CD14-positive monocyte (primary cell): ENCODE measurements around the gene AMDHD2. TPM values are rescaled to one million over a fixed set of nuclear protein-coding genes. Genes with fewer than 3 reads are reported as not detected.

ENCODE experiments used
- DNase-seq, 3 donors: peaks; one replicate each; pipeline ENCODE4 v3.0.0-alpha.2; 2011 to 2022
- H2AFZ ChIP-seq: 2 replicates; pipeline ENCODE4 v1.6.0; 2012; ENCODE audit warnings: mild to moderate bottlenecking, low read depth, low read length, inconsistent platforms; ENCODE audit not compliant: insufficient read depth, poor library complexity, severe bottlenecking
- H3K27ac ChIP-seq, 2 donors: 1 replicate in 1 of 2; 2 replicates in 1 of 2; pipeline ENCODE4 v1.5.1; 2012 to 2013; ENCODE audit warnings: low read length in 2 of 2, control low read depth in 1 of 2, inconsistent platforms in 1 of 2, low read depth in 1 of 2, mild to moderate bottlenecking in 1 of 2
- H3K27me3 ChIP-seq, 2 donors: one replicate each; pipeline versions ENCODE4 v1.6.0 to v1.6.1; 2011 to 2013; ENCODE audit warnings: low read length in 2 of 2; ENCODE audit not compliant: control insufficient read depth in 2 of 2, insufficient read depth in 2 of 2
- H3K36me3 ChIP-seq, 2 donors: replicated peaks in 1 of 2; 1 replicate in 1 of 2; 2 replicates in 1 of 2; pipeline versions ENCODE4 v1.5.1 to v1.6.1; 2012 to 2013; ENCODE audit warnings: low read length in 2 of 2, control low read depth in 1 of 2, inconsistent platforms in 1 of 2, mild to moderate bottlenecking in 1 of 2; ENCODE audit not compliant: insufficient read depth in 2 of 2, control insufficient read depth in 1 of 2
- H3K4me1 ChIP-seq, 2 donors: 1 replicate in 1 of 2; 2 replicates in 1 of 2; pipeline versions ENCODE4 v1.5.1 to v1.6.1; 2012 to 2013; ENCODE audit warnings: low read length in 2 of 2, control low read depth in 1 of 2, inconsistent platforms in 1 of 2, mild to moderate bottlenecking in 1 of 2, moderate library complexity in 1 of 2; ENCODE audit not compliant: insufficient read depth in 2 of 2, control insufficient read depth in 1 of 2
- H3K4me2 ChIP-seq: replicated peaks from 2 replicates; pipeline ENCODE3; 2012; ENCODE audit warnings: low read length, moderate library complexity, mild to moderate bottlenecking; ENCODE audit not compliant: poor library complexity, severe bottlenecking; ENCODE audit errors: extremely low read depth
- H3K4me3 ChIP-seq, 3 experiments: fragments of 200-600 bp in 1 of 3; sonication (generic) in 1 of 3; replicated peaks in 1 of 3; 1 replicate in 2 of 3; 2 replicates in 1 of 3; pipeline ENCODE4 v1.5.1; 2011 to 2013; ENCODE audit warnings: low read length in 3 of 3, mild to moderate bottlenecking in 3 of 3, control low read depth in 2 of 3, low read depth in 2 of 3, inconsistent platforms in 1 of 3, moderate library complexity in 1 of 3
- H3K79me2 ChIP-seq: 2 replicates; pipeline ENCODE4 v1.6.0; 2012; ENCODE audit warnings: mild to moderate bottlenecking, control low read depth, inconsistent platforms, low read length, moderate library complexity; ENCODE audit not compliant: insufficient read depth
- H3K9ac ChIP-seq: 2 replicates; pipeline ENCODE4 v1.6.0; 2017; ENCODE audit warnings: low read length, mild to moderate bottlenecking; ENCODE audit not compliant: insufficient read depth, poor library complexity, severe bottlenecking
- H3K9me3 ChIP-seq, 2 donors: replicated peaks in 1 of 2; 1 replicate in 1 of 2; 2 replicates in 1 of 2; pipeline versions ENCODE4 v1.5.1 to v1.6.1; 2012 to 2013; ENCODE audit warnings: low read length in 2 of 2, control low read depth in 1 of 2; ENCODE audit not compliant: control insufficient read depth in 1 of 2, insufficient read depth in 1 of 2
- H4K20me1 ChIP-seq: 2 replicates; pipeline ENCODE4 v1.6.0; 2012; ENCODE audit warnings: mild to moderate bottlenecking, low read length, control low read depth, moderate library complexity; ENCODE audit not compliant: insufficient read depth
- H3K27ac Mint-ChIP-seq, 7 donors: one replicate each; pipeline ENCODE4 v1.8.0; 2020; ENCODE audit warnings: mild to moderate bottlenecking in 7 of 7, mixed read lengths in 7 of 7, moderate library complexity in 6 of 7, inconsistent platforms in 2 of 7
- H3K27me3 Mint-ChIP-seq, 3 donors: one replicate each; pipeline ENCODE4 v1.8.0; 2021 to 2022; ENCODE audit warnings: low read depth in 3 of 3, mild to moderate bottlenecking in 3 of 3, mixed read lengths in 3 of 3, moderate library complexity in 3 of 3, inconsistent platforms in 1 of 3
- H3K36me3 Mint-ChIP-seq, 2 donors: one replicate each; pipeline ENCODE4 v1.8.0; 2020; ENCODE audit warnings: mixed read lengths in 2 of 2, inconsistent platforms in 1 of 2, mild to moderate bottlenecking in 1 of 2
- H3K4me1 Mint-ChIP-seq: one replicate; pipeline ENCODE4 v1.8.0; 2020; ENCODE audit warnings: mild to moderate bottlenecking, mixed read lengths
- H3K4me3 Mint-ChIP-seq, 2 donors: one replicate each; pipeline ENCODE4 v1.8.0; 2020; ENCODE audit warnings: mild to moderate bottlenecking in 2 of 2, mixed read lengths in 2 of 2, moderate library complexity in 1 of 2
- H3K9me3 Mint-ChIP-seq, 7 donors: one replicate each; pipeline ENCODE4 v1.8.0; 2020 to 2022; ENCODE audit warnings: mixed read lengths in 7 of 7, mild to moderate bottlenecking in 6 of 7, moderate library complexity in 6 of 7, inconsistent platforms in 2 of 7
- WGBS: methylation state at CpG from one replicate; pipeline ENCODE4 v1.1.5; 2013; ENCODE audit warnings: missing lambda C conversion rate; ENCODE audit not compliant: insufficient coverage; 5-methylcytosine and 5-hydroxymethylcytosine counted together
- intact Hi-C, 2 donors: fragments of 100-400 bp; cut with micrococcal nuclease; formaldehyde crosslinking; loops; one replicate each; pipeline versions ENCODE4 v1.15.0 to v1.15.1; 2023
- polyA plus RNA-seq, 3 donors: library from polyadenylated mRNA; depleted of rRNA in 1 of 3; unstranded in 2 of 3; stranded (reverse) in 1 of 3; fragments of 300-500 nt in 2 of 3; fragments of >200 nt in 1 of 3; fragmentation: Illumina TruSeq in 2 of 3; gene quantifications; 1 replicate in 2 of 3; 2 replicates in 1 of 3; pipeline ENCODE4 v1.2.3, GENCODE V29; 2012 to 2021
- TF ChIP-seq, protein P1 (sequence below): fragments of 200-600 bp; IDR thresholded peaks from one replicate; pipeline ENCODE4 v1.8.0; 2022; ENCODE audit warnings: antibody characterized with exemption, mild to moderate bottlenecking

Gene AMDHD2
- polyA plus RNA-seq, 3 donors: 6.9 to 57.8 (median 8.4) TPM

DNA sequence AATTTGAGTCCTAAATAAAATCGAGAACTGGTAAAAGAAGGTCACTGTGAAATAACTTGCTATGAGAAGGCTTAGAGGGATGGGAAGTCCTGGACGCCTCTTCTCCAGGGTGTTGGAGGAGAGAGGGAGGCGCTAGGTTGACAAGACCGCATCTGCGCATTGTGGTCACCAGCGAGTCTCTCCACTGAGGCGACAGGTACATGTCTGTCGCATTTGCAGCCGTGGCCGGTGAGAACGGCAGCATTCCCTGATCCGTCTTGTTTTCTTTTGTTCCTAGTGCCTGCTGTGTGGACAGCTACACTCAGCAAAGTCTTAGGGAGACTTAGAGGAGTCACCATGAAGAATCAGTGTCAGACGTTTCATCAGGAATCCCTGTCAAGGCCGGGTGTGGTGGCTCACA lies 14.5 kb upstream of the AMDHD2 start:
- Histone ChIP-seq H3K36me3 (no peaks in the 10 kb centered on the region), H3K4me2 (no peak overlapping the region), H3K27me3 (no peaks in the 10 kb centered on the region), H3K4me1 (peaks cover 74 to 81% of the 10 kb centered on the region in 2 donors), H3K79me2 (peaks cover 24% of the 10 kb centered on the region), H4K20me1 (peaks cover 5% of the 10 kb centered on the region), H3K9ac (no peak overlapping the region), H3K9me3 (no peaks in the 10 kb centered on the region), H3K27ac (peak overlapping the region; percentile 3 to 35), H3K4me3 (no peak overlapping the region), H2AFZ (no peak overlapping the region)
- H3K9me3 Mint-ChIP-seq: peaks cover 0 to 3% (median 0%) of the 10 kb centered on the region in 7 donors
- 98% methylated on average over 10 of the region's 14 CpGs for WGBS
- H3K4me1 Mint-ChIP-seq: peaks cover 64% of the 10 kb centered on the region
- H3K4me3 Mint-ChIP-seq: no peak overlapping the region
- peaks cover 0 to 1% (median 0%) of the 10 kb centered on the region in 3 donors for H3K27me3 Mint-ChIP-seq
- H3K27ac Mint-ChIP-seq: peak overlapping the region in 5 of 7 donors; percentile 16 to 89 (median 61)
- intact Hi-C loops: loop anchor here (5.0 to 10.0 kb wide), 5 partner anchors 33 to 351 kb away; partner anchors contain the start of genes NTN3 (in 1 of the 2), RNPS1 (in 1 of the 2) and TRAF7 (in 1 of the 2)
- no peak for DNase-seq
- peaks cover 0 to 2% of the 10 kb centered on the region in 2 donors for H3K36me3 Mint-ChIP-seq
- TF ChIP-seq, protein P1, sequence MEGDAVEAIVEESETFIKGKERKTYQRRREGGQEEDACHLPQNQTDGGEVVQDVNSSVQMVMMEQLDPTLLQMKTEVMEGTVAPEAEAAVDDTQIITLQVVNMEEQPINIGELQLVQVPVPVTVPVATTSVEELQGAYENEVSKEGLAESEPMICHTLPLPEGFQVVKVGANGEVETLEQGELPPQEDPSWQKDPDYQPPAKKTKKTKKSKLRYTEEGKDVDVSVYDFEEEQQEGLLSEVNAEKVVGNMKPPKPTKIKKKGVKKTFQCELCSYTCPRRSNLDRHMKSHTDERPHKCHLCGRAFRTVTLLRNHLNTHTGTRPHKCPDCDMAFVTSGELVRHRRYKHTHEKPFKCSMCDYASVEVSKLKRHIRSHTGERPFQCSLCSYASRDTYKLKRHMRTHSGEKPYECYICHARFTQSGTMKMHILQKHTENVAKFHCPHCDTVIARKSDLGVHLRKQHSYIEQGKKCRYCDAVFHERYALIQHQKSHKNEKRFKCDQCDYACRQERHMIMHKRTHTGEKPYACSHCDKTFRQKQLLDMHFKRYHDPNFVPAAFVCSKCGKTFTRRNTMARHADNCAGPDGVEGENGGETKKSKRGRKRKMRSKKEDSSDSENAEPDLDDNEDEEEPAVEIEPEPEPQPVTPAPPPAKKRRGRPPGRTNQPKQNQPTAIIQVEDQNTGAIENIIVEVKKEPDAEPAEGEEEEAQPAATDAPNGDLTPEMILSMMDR: no peak

DNA sequence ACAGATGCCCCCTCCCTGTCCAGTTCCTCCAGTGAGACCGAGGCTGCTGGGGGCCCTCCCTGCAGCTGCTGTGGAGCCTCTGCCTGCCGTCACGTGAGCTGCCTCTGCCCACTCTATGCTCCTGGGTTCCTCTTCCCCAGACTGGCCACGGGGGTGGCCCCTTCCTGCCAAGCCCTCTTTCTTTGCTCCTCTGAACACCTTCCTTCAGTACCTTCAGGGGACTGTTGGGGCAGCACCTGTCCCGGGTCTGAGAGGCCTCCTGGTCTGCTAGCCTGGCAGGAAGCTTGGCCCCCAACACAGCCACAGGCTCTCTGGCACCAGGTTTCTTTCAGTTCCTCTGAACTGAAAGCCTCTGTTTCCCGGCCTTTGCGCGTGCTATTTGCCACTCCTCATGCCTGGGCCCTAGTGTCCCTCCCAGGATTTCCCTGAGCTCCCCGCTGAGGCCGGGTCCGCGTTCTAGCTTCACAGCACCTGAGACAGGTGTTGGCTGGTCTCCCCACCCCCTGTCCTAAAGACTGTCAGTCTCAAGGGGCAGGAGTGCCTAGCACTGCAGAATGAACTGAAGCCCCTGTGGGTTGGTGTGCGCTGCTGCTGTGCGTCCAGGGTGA lies 13.0 kb upstream of the AMDHD2 start:
- peaks cover 23% of the 10 kb centered on the region for H3K79me2 ChIP-seq
- peak overlapping the region in 2 of 3 experiments; percentile 24 to 70 for H3K4me3 ChIP-seq
- H3K27me3 ChIP-seq: no peaks in the 10 kb centered on the region
- peak overlapping the region; percentile 74 to 89 for H3K4me3 Mint-ChIP-seq
- peak overlapping the region; percentile 92 to 98 for H3K27ac ChIP-seq
- WGBS: 6% methylated on average over 14 of the region's 14 CpGs
- peaks cover 70 to 82% of the 10 kb centered on the region in 2 donors for H3K4me1 ChIP-seq
- H3K36me3 Mint-ChIP-seq: peaks cover 0 to 2% of the 10 kb centered on the region in 2 donors
- peak overlapping the region; percentile 97 to 98 (median 98) for H3K27ac Mint-ChIP-seq
- intact Hi-C loops: loop anchor here (5.0 to 10.0 kb wide), 5 partner anchors 35 to 352 kb away; partner anchors contain the start of genes NTN3 (in 1 of the 2), RNPS1 (in 1 of the 2) and TRAF7 (in 1 of the 2)
- DNase-seq: peak; percentile 43 to 66 (median 62)
- TF ChIP-seq, protein P1: no peak
- H2AFZ ChIP-seq: peak overlapping the region; percentile 82
- peaks cover 70% of the 10 kb centered on the region for H3K4me1 Mint-ChIP-seq
- no peaks in the 10 kb centered on the region for H3K9me3 ChIP-seq
- peak overlapping the region; percentile 80 for H3K4me2 ChIP-seq
- H3K9ac ChIP-seq: peak overlapping the region; percentile 71
- H3K27me3 Mint-ChIP-seq: peaks cover 1 to 3% (median 1%) of the 10 kb centered on the region in 3 donors
- H3K36me3 ChIP-seq: no peaks in the 10 kb centered on the region
- H3K9me3 Mint-ChIP-seq: peaks cover 0 to 5% (median 0%) of the 10 kb centered on the region in 7 donors
- H4K20me1 ChIP-seq: no peaks in the 10 kb centered on the region
